Neural progenitor cell (in vitro differentiated cells): ENCODE data around the gene RPS6KA2.

Experiments used
- CTCF ChIP-seq: fragments of 200-600 bp; sonication (generic); IDR thresholded peaks from 2 replicates; pipeline ENCODE4 v1.5.1; 2017; ENCODE audit warnings: antibody characterized with exemption, mild to moderate bottlenecking
- EZH2 ChIP-seq: fragments of 200-600 bp; sonication (generic); IDR thresholded peaks from 2 replicates; pipeline ENCODE4 v1.6.1; 2017; ENCODE audit warnings: antibody characterized with exemption, mild to moderate bottlenecking, moderate library complexity
- EZH2phosphoT487 ChIP-seq: fragments of 200-600 bp; sonication (generic); IDR thresholded peaks from 2 replicates; pipeline ENCODE4 v1.6.1; 2017; ENCODE audit warnings: antibody characterized with exemption

GRCh38 chr6:166471797-166472260, 155.2 kb downstream of the RPS6KA2 start:
- no peak for TF ChIP-seq EZH2
- no peak for TF ChIP-seq CTCF
- TF ChIP-seq EZH2phosphoT487, result no peak
